Mucosa of stomach (tissue), 1 donor: ENCODE results near the gene GNAT2.

Experiments used
- H3K27me3 ChIP-seq: one replicate; pipeline ENCODE4 v1.7.0; 2013; ENCODE audit warnings: mild to moderate bottlenecking, low read length; ENCODE audit not compliant: control insufficient read depth, insufficient read depth
- H3K36me3 ChIP-seq: one replicate; pipeline ENCODE4 v1.7.0; 2013; ENCODE audit warnings: low read length; ENCODE audit not compliant: control insufficient read depth, insufficient read depth
- H3K4me1 ChIP-seq: one replicate; pipeline ENCODE4 v1.7.0; 2013; ENCODE audit warnings: mild to moderate bottlenecking, low read length; ENCODE audit not compliant: control insufficient read depth, insufficient read depth
- H3K4me3 ChIP-seq: one replicate; pipeline ENCODE4 v1.7.0; 2013; ENCODE audit warnings: low read length
- H3K9ac ChIP-seq: one replicate; pipeline ENCODE4 v1.7.0; 2013; ENCODE audit warnings: mild to moderate bottlenecking, low read length, moderate library complexity
- H3K9me3 ChIP-seq: one replicate; pipeline ENCODE4 v1.7.0; 2013; ENCODE audit warnings: mild to moderate bottlenecking, low read length, moderate library complexity; ENCODE audit not compliant: control insufficient read depth
- donor health status: Pancreatic carcinoma.

The GNAT2 gene

DNA sequence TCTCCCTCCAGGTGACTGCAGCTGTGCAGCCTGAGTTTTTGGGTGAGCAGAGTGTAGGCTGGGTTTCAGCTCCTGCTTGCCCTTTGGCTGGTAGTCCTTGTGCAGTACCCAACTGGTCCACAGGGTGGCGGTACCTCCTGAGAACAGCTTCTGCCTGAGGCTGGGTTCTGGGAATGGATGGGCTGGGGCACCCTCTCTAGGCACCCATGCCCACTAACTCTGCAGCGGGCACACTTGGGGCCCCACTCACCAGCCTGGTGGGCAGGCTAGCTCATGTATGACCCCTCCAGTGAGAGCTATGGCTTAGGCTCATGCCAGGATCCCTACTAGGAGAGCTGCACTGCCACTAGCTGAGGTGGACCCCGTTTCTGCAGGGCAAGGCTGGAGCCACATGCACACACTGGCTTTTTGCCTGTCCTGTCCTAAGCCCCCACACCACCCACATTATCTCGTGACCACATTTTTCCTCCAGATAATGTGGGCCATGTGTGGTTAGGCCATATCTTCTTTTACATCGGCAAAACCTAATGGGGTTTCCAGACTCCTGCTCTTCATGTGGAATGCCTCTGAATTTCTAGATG, 21.0 kb upstream of the GNAT2 start:
- Histone ChIP-seq H3K4me1 (peaks cover 46% of the 10 kb centered on the region), H3K27me3 (no peaks in the 10 kb centered on the region), H3K9me3 (no peaks in the 10 kb centered on the region), H3K36me3 (no peaks in the 10 kb centered on the region), H3K9ac (no peak overlapping the region), H3K4me3 (no peak overlapping the region)

GRCh38 chr1:109639841-109640184, 20.4 kb upstream of the GNAT2 start:
- H3K36me3 ChIP-seq = no peaks in the 10 kb centered on the region
- H3K9ac ChIP-seq = no peak overlapping the region
- no peak overlapping the region for H3K4me3 ChIP-seq
- no peaks in the 10 kb centered on the region for H3K9me3 ChIP-seq
- no peaks in the 10 kb centered on the region for H3K27me3 ChIP-seq
- H3K4me1 ChIP-seq = peaks cover 46% of the 10 kb centered on the region

DNA sequence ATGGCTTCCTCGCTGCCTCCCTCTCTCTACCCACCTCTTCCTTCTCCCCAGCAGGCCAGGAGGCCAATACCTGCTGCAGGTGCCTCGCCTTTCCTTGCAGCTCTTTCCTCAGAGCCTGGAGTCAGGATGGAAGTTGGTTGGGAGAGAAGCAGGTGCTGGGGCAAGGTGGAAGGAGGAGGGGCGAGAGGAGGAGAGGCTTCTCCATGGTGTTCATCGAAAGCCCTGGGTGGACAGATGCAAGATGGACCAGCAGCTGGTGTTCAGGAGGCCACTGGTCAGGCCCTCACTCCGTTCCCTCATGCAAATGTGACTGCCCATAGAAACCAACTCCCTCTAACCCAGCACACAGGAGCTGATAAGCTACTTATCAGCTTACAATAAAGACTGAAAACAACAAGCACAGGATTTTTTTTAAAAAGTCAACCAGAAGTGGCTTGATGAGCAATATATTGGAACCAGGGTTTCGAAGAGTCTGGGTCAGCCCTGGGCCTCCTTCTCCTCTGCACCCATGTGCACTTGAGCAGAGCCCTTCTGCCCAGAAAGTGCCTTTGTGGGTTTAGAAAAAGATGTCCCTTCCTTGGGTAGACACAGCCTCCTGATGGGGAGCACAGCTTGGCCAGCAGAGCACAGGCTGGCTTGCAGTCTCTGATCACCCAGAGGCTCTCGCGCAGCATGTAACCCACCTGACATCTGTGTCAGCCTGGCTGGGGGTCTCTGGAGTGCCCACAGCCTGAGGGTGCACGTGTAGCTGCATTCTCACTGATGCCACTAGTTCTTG, 19.8 kb upstream of the GNAT2 start:
- Histone ChIP-seq H3K4me1 (peaks cover 41% of the 10 kb centered on the region), H3K36me3 (no peaks in the 10 kb centered on the region), H3K9ac (no peak overlapping the region), H3K9me3 (no peaks in the 10 kb centered on the region), H3K4me3 (no peak overlapping the region), H3K27me3 (no peaks in the 10 kb centered on the region)

GRCh38 chr1:109637446-109637845, 18.0 kb upstream of the GNAT2 start:
- H3K4me1 ChIP-seq = peaks cover 32% of the 10 kb centered on the region
- no peaks in the 10 kb centered on the region for H3K36me3 ChIP-seq
- no peaks in the 10 kb centered on the region for H3K9me3 ChIP-seq
- no peak overlapping the region for H3K9ac ChIP-seq
- no peaks in the 10 kb centered on the region for H3K27me3 ChIP-seq
- no peak overlapping the region for H3K4me3 ChIP-seq

DNA sequence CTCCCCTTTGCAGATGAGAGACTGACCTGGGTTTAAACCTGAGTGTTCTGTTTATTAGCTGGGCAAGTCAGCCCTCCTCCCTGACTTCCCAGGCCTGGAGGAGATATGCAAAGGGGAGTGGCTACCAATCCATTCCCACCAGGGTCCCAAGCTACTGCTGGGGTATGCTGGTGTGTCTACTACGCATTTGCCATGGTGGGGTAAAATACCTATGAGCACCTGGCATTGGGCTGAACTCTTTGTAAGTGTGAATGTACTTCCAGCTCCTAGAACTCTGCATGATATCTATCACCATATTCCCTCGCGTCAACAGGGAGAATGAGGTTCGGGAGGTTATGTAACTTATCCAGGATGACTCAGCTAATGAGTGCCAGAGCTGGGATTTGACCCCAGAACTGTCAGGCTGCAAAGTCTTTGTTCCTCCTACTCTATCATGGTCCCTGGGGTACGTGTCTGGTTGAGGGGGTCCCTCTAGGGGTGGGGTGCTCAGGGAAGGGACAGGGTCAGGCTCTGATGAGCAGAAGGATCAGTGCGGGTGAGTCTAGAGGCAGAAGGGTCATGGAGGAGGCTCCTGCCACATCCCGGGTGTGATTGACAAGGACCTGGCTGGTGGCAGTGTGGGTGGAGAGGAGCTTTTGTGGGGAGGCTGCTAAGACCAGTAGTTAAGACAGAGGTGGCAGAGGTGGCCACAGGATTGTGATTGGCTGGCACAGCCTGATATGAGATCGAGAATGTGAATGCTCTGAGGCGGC, 17.0 kb upstream of the GNAT2 start:
- H3K9me3 ChIP-seq = no peaks in the 10 kb centered on the region
- peaks cover 37% of the 10 kb centered on the region for H3K4me1 ChIP-seq
- H3K9ac ChIP-seq = no peak overlapping the region
- no peaks in the 10 kb centered on the region for H3K27me3 ChIP-seq
- H3K36me3 ChIP-seq = no peaks in the 10 kb centered on the region
- H3K4me3 ChIP-seq = no peak overlapping the region

- Histone ChIP-seq H3K36me3 (peaks cover 4% of the 10 kb centered on the region), H3K9me3 (no peaks in the 10 kb centered on the region), H3K27me3 (no peaks in the 10 kb centered on the region), H3K4me1 (peaks cover 37% of the 10 kb centered on the region), H3K4me3 (no peak overlapping the region), H3K9ac (no peak overlapping the region)
Observed at GRCh38 chr1:109635862-109636200, 16.4 kb upstream of the GNAT2 start.

- H3K4me3 ChIP-seq = no peak overlapping the region
- H3K27me3 ChIP-seq = no peaks in the 10 kb centered on the region
- H3K36me3 ChIP-seq = peaks cover 8% of the 10 kb centered on the region
- H3K9me3 ChIP-seq = no peaks in the 10 kb centered on the region
- peaks cover 33% of the 10 kb centered on the region for H3K4me1 ChIP-seq
- H3K9ac ChIP-seq = no peak overlapping the region
Observed at GRCh38 chr1:109634771-109635750, 15.6 kb upstream of the GNAT2 start.

GRCh38 chr1:109634292-109634691, 14.9 kb upstream of the GNAT2 start:
- Histone ChIP-seq H3K4me3 (no peak overlapping the region), H3K36me3 (peaks cover 16% of the 10 kb centered on the region), H3K4me1 (peaks cover 26% of the 10 kb centered on the region), H3K9me3 (no peaks in the 10 kb centered on the region), H3K9ac (no peak overlapping the region), H3K27me3 (no peaks in the 10 kb centered on the region)

- Histone ChIP-seq H3K27me3 (no peaks in the 10 kb centered on the region), H3K9me3 (no peaks in the 10 kb centered on the region), H3K4me3 (no peak overlapping the region), H3K9ac (no peak overlapping the region), H3K4me1 (peaks cover 20% of the 10 kb centered on the region), H3K36me3 (peaks cover 27% of the 10 kb centered on the region)
Observed at GRCh38 chr1:109632671-109633346, 13.4 kb upstream of the GNAT2 start.

DNA sequence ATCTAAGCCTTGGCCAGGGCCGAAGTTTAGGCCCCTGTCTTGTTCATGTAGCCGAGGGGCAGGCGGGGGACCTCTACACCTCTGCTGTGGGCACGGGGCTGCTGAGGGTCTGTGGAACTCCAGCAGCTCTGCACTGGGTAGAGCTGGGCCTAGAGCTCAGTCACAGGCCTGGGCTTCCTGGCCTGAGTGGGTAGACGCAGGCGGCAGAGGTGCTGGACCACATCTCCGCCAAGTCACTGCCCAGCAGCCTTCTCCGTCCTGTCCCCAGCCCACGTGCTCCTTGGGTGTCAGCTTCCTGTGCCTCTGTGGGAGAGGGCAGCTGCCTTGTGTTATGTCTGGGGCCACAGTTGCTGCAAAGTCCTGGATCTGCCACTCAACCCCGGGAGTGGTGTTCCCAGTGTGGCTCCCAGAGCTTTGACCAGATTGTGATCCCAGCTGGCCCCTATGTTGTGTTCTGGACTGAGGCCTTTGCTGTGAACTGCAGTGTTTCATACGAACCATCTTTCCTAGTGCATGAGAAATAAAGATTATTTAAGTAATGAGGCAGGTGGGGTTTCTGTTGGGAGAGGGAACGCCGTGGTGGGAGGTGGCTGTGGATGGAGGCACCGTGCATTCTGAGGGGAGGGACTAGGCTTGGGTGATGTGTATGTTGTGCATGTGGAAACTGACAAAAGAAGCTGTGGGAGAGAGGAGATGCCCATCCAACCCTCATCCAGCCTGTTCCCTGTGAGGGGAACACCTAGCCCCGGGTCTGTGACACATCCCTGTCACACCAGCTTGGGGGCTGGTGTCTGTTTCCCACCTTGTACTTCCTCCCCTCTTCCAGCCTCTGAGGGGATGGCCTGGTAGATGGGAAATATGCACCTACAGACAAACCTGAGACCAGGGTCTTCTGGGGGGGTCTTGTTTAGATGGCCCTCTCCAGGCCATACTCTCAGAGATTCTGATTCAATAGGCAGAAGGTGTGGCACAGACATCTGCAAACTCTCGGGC, 12.4 kb upstream of the GNAT2 start:
- H3K27me3 ChIP-seq = no peaks in the 10 kb centered on the region
- no peak overlapping the region for H3K9ac ChIP-seq
- H3K36me3 ChIP-seq = peaks cover 27% of the 10 kb centered on the region

More for the DNA sequence above, 12.4 kb upstream of the GNAT2 start:
- Histone ChIP-seq H3K4me3 (no peak overlapping the region), H3K9me3 (no peaks in the 10 kb centered on the region), H3K4me1 (peaks cover 18% of the 10 kb centered on the region)
